ENCODE measurements around the gene TOMM7. TPM values are rescaled to one million over a fixed set of nuclear protein-coding genes. Genes with fewer than 3 reads are reported as not detected.
"Not testable (repeated sequence)": the region's sequence is repeated elsewhere in the genome, so short reads cannot be mapped to it uniquely, and the experiment has no call there.

Gene TOMM7
- polyA plus RNA-seq, 1 donor (not counting 4 experiments of a cell fraction or from before 2014, with no cell fraction given): 1,291 TPM

GRCh38 chr7:22782616-22783232 lies 39.9 kb downstream of the TOMM7 start:
- Histone ChIP-seq H3K27ac (ENCODE audit: control insufficient read depth, insufficient read depth, low read length) (no peak overlapping the region), H3K36me3 (ENCODE audit: control insufficient read depth in 2 of 2, extremely low read depth in 1 of 2, insufficient read depth in 2 of 2, low read length in 2 of 2) (no peaks in the 10 kb centered on the region), H3K4me1 (ENCODE audit: control insufficient read depth, extremely low read depth, insufficient read depth, low read length) (no peaks in the 10 kb centered on the region), H3K4me3 (ENCODE audit: control insufficient read depth in 2 of 3, extremely low read depth in 1 of 3, insufficient read depth in 2 of 3, low read depth in 1 of 3, low read length in 3 of 3) (no peak overlapping the region), H3K27me3 (ENCODE audit: control insufficient read depth, extremely low read depth, insufficient read depth, low read length) (no peaks in the 10 kb centered on the region), H3K4me2 (ENCODE audit: control insufficient read depth, extremely low read depth, insufficient read depth, low read depth, low read length) (no peak overlapping the region), H4K20me1 (ENCODE audit: control insufficient read depth, extremely low read depth, insufficient read depth, low read length) (no peaks in the 10 kb centered on the region), H3K79me2 (ENCODE audit: control insufficient read depth, insufficient read depth, low read length) (no peaks in the 10 kb centered on the region), H3K9me3 (ENCODE audit: control insufficient read depth, low read depth, low read length) (no peaks in the 10 kb centered on the region), H2AFZ (ENCODE audit: control insufficient read depth, low read length) (no peak overlapping the region), H3K9ac (ENCODE audit: control insufficient read depth, extremely low read depth, insufficient read depth, low read length) (no peak overlapping the region), H3K9me1 (ENCODE audit: control insufficient read depth, extremely low read depth, insufficient read depth, low read length) (no peaks in the 10 kb centered on the region)
- DNase-seq (ENCODE audit: low read depth, low spot score) (peak; percentile 26), FAIRE-seq (peak; percentile 81)
- TF ChIP-seq EZH2 (IDR thresholded peaks at IDR 0.05; ENCODE audit: low read length) (no peak), CTCF (optimal IDR thresholded peaks at IDR 0.05 in 1 of 3, IDR thresholded peaks at IDR 0.05 in 1 of 3, conservative IDR thresholded peaks at IDR 0.05 in 1 of 3; ENCODE audit: extremely low read depth in 1 of 3, insufficient read depth in 2 of 3, low read length in 3 of 3) (peak; percentile 92 to 98 (median 95))
- dilution Hi-C loops (cut with MboI; ENCODE audit: extremely low pct_ligation_motif_present, low sequenced_read_pairs): no loop called here

GRCh38 chr7:22781230-22781711 lies 41.4 kb downstream of the TOMM7 start:
- Histone ChIP-seq H3K9ac (ENCODE audit: control insufficient read depth, extremely low read depth, insufficient read depth, low read length) (no peak overlapping the region), H3K27me3 (ENCODE audit: control insufficient read depth, extremely low read depth, insufficient read depth, low read length) (no peaks in the 10 kb centered on the region), H3K4me2 (ENCODE audit: control insufficient read depth, extremely low read depth, insufficient read depth, low read depth, low read length) (no peak overlapping the region), H3K4me3 (ENCODE audit: control insufficient read depth in 2 of 3, extremely low read depth in 1 of 3, insufficient read depth in 2 of 3, low read depth in 1 of 3, low read length in 3 of 3) (no peak overlapping the region), H3K9me1 (ENCODE audit: control insufficient read depth, extremely low read depth, insufficient read depth, low read length) (no peaks in the 10 kb centered on the region), H2AFZ (ENCODE audit: control insufficient read depth, low read length) (no peak overlapping the region), H4K20me1 (ENCODE audit: control insufficient read depth, extremely low read depth, insufficient read depth, low read length) (no peaks in the 10 kb centered on the region), H3K9me3 (ENCODE audit: control insufficient read depth, low read depth, low read length) (no peaks in the 10 kb centered on the region), H3K79me2 (ENCODE audit: control insufficient read depth, insufficient read depth, low read length) (no peaks in the 10 kb centered on the region), H3K27ac (ENCODE audit: control insufficient read depth, insufficient read depth, low read length) (no peak overlapping the region), H3K36me3 (ENCODE audit: control insufficient read depth in 2 of 2, extremely low read depth in 1 of 2, insufficient read depth in 2 of 2, low read length in 2 of 2) (no peaks in the 10 kb centered on the region), H3K4me1 (ENCODE audit: control insufficient read depth, extremely low read depth, insufficient read depth, low read length) (no peaks in the 10 kb centered on the region)
- DNase-seq (ENCODE audit: low read depth, low spot score) (no peak), FAIRE-seq (no peak)
- TF ChIP-seq EZH2 (IDR thresholded peaks at IDR 0.05; ENCODE audit: low read length): no peak
- dilution Hi-C loops (cut with MboI; ENCODE audit: extremely low pct_ligation_motif_present, low sequenced_read_pairs): no loop called here

GRCh38 chr7:22779730-22780323 lies 42.8 kb downstream of the TOMM7 start:
- H3K4me3 ChIP-seq (ENCODE audit: control insufficient read depth in 2 of 3, extremely low read depth in 1 of 3, insufficient read depth in 2 of 3, low read depth in 1 of 3, low read length in 3 of 3); H3K4me1 ChIP-seq (ENCODE audit: control insufficient read depth, extremely low read depth, insufficient read depth, low read length); H3K9me1 ChIP-seq (ENCODE audit: control insufficient read depth, extremely low read depth, insufficient read depth, low read length); H3K4me2 ChIP-seq (ENCODE audit: control insufficient read depth, extremely low read depth, insufficient read depth, low read depth, low read length); H3K27ac ChIP-seq (ENCODE audit: control insufficient read depth, insufficient read depth, low read length); FAIRE-seq; dilution Hi-C loops (cut with MboI; ENCODE audit: extremely low pct_ligation_motif_present, low sequenced_read_pairs); H3K79me2 ChIP-seq (ENCODE audit: control insufficient read depth, insufficient read depth, low read length); H2AFZ ChIP-seq (ENCODE audit: control insufficient read depth, low read length); H3K27me3 ChIP-seq (ENCODE audit: control insufficient read depth, extremely low read depth, insufficient read depth, low read length); H3K9ac ChIP-seq (ENCODE audit: control insufficient read depth, extremely low read depth, insufficient read depth, low read length); DNase-seq (ENCODE audit: low read depth, low spot score); H4K20me1 ChIP-seq (ENCODE audit: control insufficient read depth, extremely low read depth, insufficient read depth, low read length); H3K9me3 ChIP-seq (ENCODE audit: control insufficient read depth, low read depth, low read length); H3K36me3 ChIP-seq (ENCODE audit: control insufficient read depth in 2 of 2, extremely low read depth in 1 of 2, insufficient read depth in 2 of 2, low read length in 2 of 2): not testable (repeated sequence)
